ENCODE data around the gene TCHP.

TCHP gene

GRCh38 chr12:109959411-109960093, 59.5 kb downstream of the TCHP start:
- DNase-seq: no peak

DNA sequence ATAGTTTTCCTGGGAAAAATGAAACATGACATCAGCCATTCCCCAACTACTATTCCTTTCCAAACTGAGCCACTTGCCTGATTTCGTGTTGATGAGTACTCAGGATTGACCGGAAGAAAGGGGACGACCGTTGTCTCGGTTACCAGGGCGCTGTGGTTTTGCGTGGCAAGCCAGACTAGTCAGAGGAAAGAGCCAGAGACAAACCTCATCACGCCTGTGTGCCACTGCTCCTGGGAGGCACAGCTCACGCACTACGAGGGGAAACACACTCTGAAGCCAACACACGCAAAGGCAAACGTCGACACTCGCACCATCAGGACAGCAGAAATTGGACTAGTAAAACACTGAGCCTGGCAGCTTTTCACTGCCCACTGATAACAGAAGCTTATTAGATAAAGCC, 61.1 kb downstream of the TCHP start:
- no peak for DNase-seq

DNA sequence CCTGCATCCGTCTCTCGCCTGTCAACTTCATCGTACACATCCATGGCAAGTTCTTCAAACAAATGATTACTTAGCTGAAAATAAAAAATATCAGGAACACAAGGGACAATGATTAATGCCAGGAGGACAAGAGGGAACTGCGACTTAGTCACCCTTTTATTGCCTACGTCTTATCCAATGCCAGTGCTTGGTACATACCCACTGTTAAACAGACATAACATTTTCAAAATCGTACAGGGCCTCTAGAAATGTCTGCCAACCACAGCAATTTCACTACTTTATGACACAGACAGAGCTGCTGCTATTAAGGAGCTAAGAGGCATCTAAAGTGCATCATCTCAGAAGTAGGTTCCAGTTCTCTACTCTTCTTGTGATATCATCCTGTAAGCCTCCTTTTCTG, 61.5 kb downstream of the TCHP start:
- no peak for DNase-seq

- no peak for DNase-seq
Observed at GRCh38 chr12:109962398-109962797, 62.3 kb downstream of the TCHP start.

DNA sequence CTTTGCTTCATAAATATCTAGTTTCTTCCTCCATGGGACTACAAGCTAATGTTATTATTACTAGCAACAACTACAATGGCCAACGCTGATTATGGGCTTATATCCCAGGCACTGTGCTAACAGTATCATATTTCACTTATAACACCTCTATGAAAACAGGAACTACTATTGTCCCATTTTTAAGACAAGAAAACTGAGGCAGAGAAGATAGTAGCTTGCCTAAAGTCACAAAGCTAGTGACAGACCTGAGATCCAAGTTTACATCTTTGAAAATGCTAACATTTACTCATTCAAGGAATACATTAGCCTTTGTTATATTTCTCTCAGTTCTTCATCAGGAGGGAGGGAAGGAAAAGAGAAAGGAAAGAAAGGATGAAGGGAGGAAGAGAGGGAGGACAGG, 63.3 kb downstream of the TCHP start:
- DNase-seq: no peak

DNA sequence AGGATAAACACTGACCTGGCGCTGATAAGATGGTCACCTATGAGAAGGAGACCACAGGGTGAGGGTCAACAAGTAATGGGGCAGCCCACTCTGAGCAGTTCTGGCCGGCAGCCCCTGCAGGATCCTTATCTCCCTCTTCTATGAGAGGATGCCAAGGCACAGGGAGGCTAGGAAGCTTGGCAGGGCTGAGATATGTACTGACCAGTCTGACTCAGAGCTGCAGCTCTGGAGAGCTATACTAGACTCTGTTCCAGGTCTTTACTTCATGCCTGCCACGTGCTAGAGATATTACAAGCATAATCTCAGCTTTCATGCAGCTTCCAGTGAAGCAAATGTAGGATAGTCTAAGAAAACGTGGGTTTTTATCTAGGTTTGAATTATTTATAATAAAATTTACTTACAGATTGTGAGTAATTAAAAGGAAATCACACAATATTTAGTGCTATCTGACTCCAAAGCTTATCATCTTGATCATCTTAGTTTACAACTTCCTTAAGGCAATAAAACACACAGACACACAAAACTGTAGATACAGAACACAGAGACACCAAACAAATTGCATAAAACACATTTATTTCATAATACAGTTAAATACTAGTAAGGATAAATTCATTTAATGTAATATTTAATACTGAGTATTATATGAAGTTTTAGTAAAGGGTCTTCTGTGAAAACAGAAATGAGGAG, 63.8 kb downstream of the TCHP start:
- DNase-seq: no peak

DNA sequence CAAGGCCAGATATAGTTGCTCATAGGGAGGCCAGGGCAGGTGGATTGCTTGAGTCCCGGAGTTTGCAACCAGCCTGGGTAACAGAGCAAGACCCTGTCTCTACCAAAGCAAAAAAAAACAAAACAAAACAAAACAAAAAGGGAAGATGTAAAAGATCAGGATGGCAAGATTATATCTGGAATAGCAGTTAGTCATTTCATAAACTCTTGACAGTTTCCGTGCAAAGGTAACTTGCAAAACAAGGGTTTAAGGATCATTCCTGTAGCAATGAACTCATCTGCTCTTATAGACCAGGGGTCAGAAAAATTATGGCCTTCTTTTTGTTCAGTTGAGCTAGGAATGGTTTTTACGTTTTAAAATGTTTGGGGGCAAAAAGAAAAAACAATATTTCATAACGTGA, 66.5 kb downstream of the TCHP start:
- no peak for DNase-seq

DNA sequence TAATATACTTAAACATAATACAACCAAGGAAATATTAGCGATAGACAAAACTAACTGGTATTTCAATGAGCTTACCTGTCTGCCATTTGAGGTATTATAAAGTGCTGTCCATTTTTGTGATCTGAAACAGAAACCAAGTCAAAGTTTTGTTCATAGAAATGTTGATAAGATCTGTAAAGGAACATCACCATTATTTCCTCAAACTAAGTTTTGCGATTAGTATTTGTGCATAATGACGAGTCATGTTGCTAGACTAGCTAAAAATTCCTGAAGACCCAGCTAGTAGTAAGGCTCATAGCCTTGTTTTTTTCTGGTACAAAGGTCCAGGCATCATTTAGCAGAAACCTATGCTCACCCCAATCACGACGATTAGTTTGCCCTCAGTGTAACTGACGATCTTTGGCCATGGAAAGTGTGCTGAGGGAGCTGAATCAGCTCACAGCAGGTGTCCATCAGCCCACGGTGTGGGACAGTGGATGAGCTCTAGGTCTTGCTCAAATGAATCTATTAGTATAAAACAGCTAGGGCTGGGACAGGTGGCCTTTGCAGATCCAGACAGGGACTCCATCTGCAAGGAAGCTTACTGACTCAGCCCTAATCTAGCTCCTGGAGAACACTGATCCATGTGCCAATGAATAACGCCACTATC, 67.4 kb downstream of the TCHP start:
- no peak for DNase-seq
